HepG2 (cell line): ENCODE data around the gene ATP13A3. TPM values are rescaled to one million over a fixed set of nuclear protein-coding genes. Genes with fewer than 3 reads are reported as not detected.

Experiments used
- ATAC-seq: fragments of 200-7000 bp; cut with Tn5 transposase; 3 replicates; pipeline ENCODE4 v1.9.1; 2020; ENCODE audit warnings: mild to moderate bottlenecking, moderate library complexity
- BruUV-seq: library from RNA; stranded (reverse); fragments of 400-500 nt; replicated peaks from 2 replicates; lab custom pipeline; 2021; lab: Mats Ljungman, UMichigan
- CTCF ChIA-PET: fragments of 300-600 bp; formaldehyde crosslinking; extraction: SDS; loops from one replicate; lab custom pipeline; 2021; ENCODE audit warnings: low total read pairs, inconsistent platforms, low intra/inter-chr PET ratio; lab: Yijun Ruan, JAX
- POLR2A ChIA-PET: fragments of 350-600 bp; sonication (Branson Sonifier 250); formaldehyde crosslinking; loops from one replicate; lab custom pipeline; 2020; ENCODE audit warnings: antibody characterized with exemption, inconsistent platforms; lab: Yijun Ruan, JAX
- DNase-seq: peaks from one replicate; pipeline ENCODE4 v3.0.0-alpha.2; 2015; ENCODE audit warnings: low spot score
- FAIRE-seq: peaks from 3 replicates; lab custom pipeline; 2011; peaks lifted over from hg19 to GRCh38; lab: Jason Lieb, UNC
- H2AFZ ChIP-seq: one replicate; pipeline ENCODE4 v1.6.1; 2011; ENCODE audit warnings: low read length, inconsistent platforms
- H3K27ac ChIP-seq: fragments of 300-600 bp; 3 replicates; pipeline ENCODE4 v1.8.0; 2011; ENCODE audit warnings: mixed run types, mild to moderate bottlenecking, mixed read lengths, low read length, inconsistent platforms; ENCODE audit not compliant: insufficient read depth; ENCODE audit errors: extremely low read length
- H3K27me3 ChIP-seq, 2 experiments: fragments of 200-600 bp in 1 of 2; 2 replicates in 1 of 2; 3 replicates in 1 of 2; pipeline versions ENCODE4 v1.6.0 to v1.8.0; 2011; ENCODE audit warnings: low read length in 2 of 2, mild to moderate bottlenecking in 2 of 2, moderate library complexity in 2 of 2, inconsistent platforms in 1 of 2; ENCODE audit not compliant: insufficient read depth in 2 of 2, control insufficient read depth in 1 of 2
- H3K36me3 ChIP-seq, 2 experiments: fragments of 200-600 bp in 1 of 2; replicated peaks in 1 of 2; 2 replicates in 1 of 2; 3 replicates in 1 of 2; pipeline versions ENCODE4 v1.5.1 to v1.8.0; 2011; ENCODE audit warnings: low read length in 2 of 2, inconsistent platforms in 1 of 2; ENCODE audit not compliant: insufficient read depth in 2 of 2, control insufficient read depth in 1 of 2
- H3K4me1 ChIP-seq: 2 replicates; pipeline ENCODE4 v1.5.1; 2012; ENCODE audit warnings: low read length, inconsistent platforms; ENCODE audit not compliant: insufficient read depth
- H3K4me2 ChIP-seq: 2 replicates; pipeline ENCODE4 v1.6.0; 2011; ENCODE audit warnings: low read depth, low read length, inconsistent platforms
- H3K4me3 ChIP-seq, 3 experiments: fragments of 200-600 bp in 1 of 3; sonication (generic), shearing (Covaris generic) in 1 of 3; replicated peaks in 1 of 3; 2 replicates each; pipeline ENCODE4 v1.5.1; 2011 to 2016; ENCODE audit warnings: low read length in 3 of 3, inconsistent platforms in 2 of 3, low read depth in 2 of 3, mild to moderate bottlenecking in 2 of 3, control low read depth in 1 of 3, mixed read lengths in 1 of 3; ENCODE audit not compliant: insufficient read depth in 1 of 3
- H3K79me2 ChIP-seq: one replicate; pipeline ENCODE4 v1.6.1; 2011; ENCODE audit warnings: low read length, inconsistent platforms; ENCODE audit not compliant: insufficient read depth
- H3K9ac ChIP-seq: 2 replicates; pipeline ENCODE4 v1.6.0; 2011; ENCODE audit warnings: mild to moderate bottlenecking, low read depth, low read length, inconsistent platforms; ENCODE audit not compliant: insufficient read depth
- H3K9me3 ChIP-seq: 2 replicates; pipeline ENCODE4 v1.5.1; 2012; ENCODE audit warnings: mild to moderate bottlenecking, low read length
- H4K20me1 ChIP-seq: 2 replicates; pipeline ENCODE4 v1.6.0; 2011; ENCODE audit warnings: inconsistent platforms, mild to moderate bottlenecking, low read length, moderate library complexity; ENCODE audit not compliant: insufficient read depth
- JARID2 ChIP-seq: sonication (generic); formaldehyde crosslinking; IDR thresholded peaks from 2 replicates; pipeline ENCODE4 v1.8.1; 2023; ENCODE audit warnings: missing genetic modification reagents, inconsistent platforms; ENCODE audit not compliant: insufficient replicate concordance
- NKX3-1 ChIP-seq: sonication (generic); formaldehyde crosslinking; IDR thresholded peaks from 2 replicates; pipeline ENCODE4 v1.5.0; 2020; ENCODE audit warnings: missing genetic modification reagents
- RCOR2 ChIP-seq: IDR thresholded peaks from 2 replicates; pipeline ENCODE4 v1.6.1; 2016; ENCODE audit warnings: missing biosample characterization, missing genetic modification reagents
- TP53 ChIP-seq: sonication (generic); formaldehyde crosslinking; conservative IDR thresholded peaks from 2 replicates; pipeline ENCODE4 v1.4.0; 2020; ENCODE audit warnings: missing genetic modification reagents
- U2AF1 ChIP-seq: fragments of 200-400 bp; formaldehyde crosslinking; optimal IDR thresholded peaks from 2 replicates; pipeline ENCODE3; 2017; ENCODE audit warnings: mild to moderate bottlenecking, low read depth, low read length
- ZNF530 ChIP-seq: sonication (generic); formaldehyde crosslinking; IDR thresholded peaks from 2 replicates; pipeline ENCODE4 v1.5.0; 2020; ENCODE audit warnings: low read depth, mild to moderate bottlenecking, missing genetic modification reagents
- ZSCAN31 ChIP-seq: sonication (generic); formaldehyde crosslinking; IDR thresholded peaks from 2 replicates; pipeline ENCODE4 v1.5.0; 2020; ENCODE audit warnings: low read depth, mild to moderate bottlenecking, missing genetic modification reagents
- WGBS: methylation state at CpG from one replicate; pipeline ENCODE4 v1.1.6; 2017; ENCODE audit warnings: low lambda C conversion rate; 5-methylcytosine and 5-hydroxymethylcytosine counted together
- in situ Hi-C: cut with HindIII; loops from 2 replicates; pipeline ENCODE4 v1.10.0; 2017; ENCODE audit warnings: low pct_unique_long_range_greater_than_20kb; ENCODE audit not compliant: extremely low pct_ligation_motif_present
- intact Hi-C: fragments of 100-400 bp; cut with micrococcal nuclease; formaldehyde crosslinking; loops from one replicate; pipeline ENCODE4 v1.10.0; 2022; ENCODE audit not compliant: unreplicated experiment
- polyA plus RNA-seq, 8 experiments: library from polyadenylated mRNA; depleted of rRNA in 3 of 8; stranded (reverse) in 7 of 8; unstranded in 1 of 8; fragments of >200 nt; fragmentation: Illumina TruSeq in 4 of 8; extraction: Trizol in 4 of 8; gene quantifications; 2 replicates each; pipeline versions ENCODE4 v1.2.1 to v1.2.3, GENCODE V29; 2011 to 2016; ENCODE audit warnings: low read depth in 4 of 8, missing spikeins in 1 of 8, mixed read lengths in 1 of 8; ENCODE audit not compliant: insufficient read depth in 1 of 8
- total RNA-seq, 5 experiments: library from RNA; depleted of rRNA; stranded (reverse); fragments of >200 nt; fragmentation: Illumina TruSeq; extraction: Trizol; gene quantifications; 2 replicates each; pipeline ENCODE4 v1.2.3, GENCODE V29; 2016; ENCODE audit warnings: low read depth in 1 of 5
- TF ChIP-seq, protein P1 (sequence below), 2 experiments: sonication (generic) in 1 of 2; formaldehyde crosslinking in 1 of 2; IDR thresholded peaks; 2 replicates each; pipeline versions ENCODE4 v1.4.0 to v1.6.1; 2018 to 2020; ENCODE audit warnings: missing genetic modification reagents in 2 of 2, borderline replicate concordance in 1 of 2, low read depth in 1 of 2, mild to moderate bottlenecking in 1 of 2, missing biosample characterization in 1 of 2
- TF ChIP-seq, protein P2 (sequence below): sonication (generic); formaldehyde crosslinking; IDR thresholded peaks from 2 replicates; pipeline ENCODE4 v1.8.1; 2023; ENCODE audit warnings: mild to moderate bottlenecking, missing genetic modification reagents, borderline replicate concordance
- TF ChIP-seq, protein P3 (sequence below), 2 experiments: sonication (generic) in 1 of 2; formaldehyde crosslinking in 1 of 2; IDR thresholded peaks; 2 replicates each; pipeline versions ENCODE4 v1.4.0 to v1.6.1; 2016 to 2020; ENCODE audit warnings: borderline replicate concordance in 1 of 2, low read depth in 1 of 2, mild to moderate bottlenecking in 1 of 2, missing genetic modification reagents in 1 of 2

Gene ATP13A3
- total and polyA plus RNA-seq, 2 of the 13 experiments (the other 11 are each of a cell fraction or from before 2014, with no cell fraction given) = 44.9 to 80.8 TPM

DNA sequence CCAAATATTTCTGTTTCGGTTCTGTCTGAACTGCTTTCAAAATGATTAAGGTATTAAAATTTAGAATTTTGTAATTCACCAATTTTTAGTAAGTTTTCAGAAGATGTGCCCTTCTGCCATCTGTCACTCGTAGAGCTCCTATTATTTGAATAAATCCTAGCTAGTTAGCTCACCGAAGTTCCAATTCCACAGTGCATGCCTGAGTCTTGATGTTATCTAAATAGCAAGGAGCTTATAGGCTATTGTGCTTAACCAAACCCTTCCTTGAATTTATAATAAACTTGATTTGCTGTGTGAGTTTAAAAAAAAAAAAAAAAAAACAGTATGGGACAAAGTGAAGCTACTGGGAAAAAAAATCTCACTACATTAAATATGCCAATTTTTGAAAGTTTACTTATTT is 18.7 kb downstream of the ATP13A3 start:
- H3K9ac ChIP-seq = no peak overlapping the region
- H3K27ac ChIP-seq = no peak overlapping the region
- in situ Hi-C loops = no loop called here
- FAIRE-seq (no peak), ATAC-seq (no peak), DNase-seq (no peak)
- CTCF ChIA-PET = no interaction called here
- no peaks in the 10 kb centered on the region; a peak in 1 of 5 replicates for H3K36me3 ChIP-seq
- no peaks in the 10 kb centered on the region for H3K27me3 ChIP-seq
- POLR2A ChIA-PET = no interaction called here
- H4K20me1 ChIP-seq = peaks cover 47% of the 10 kb centered on the region
- BruUV-seq = no TSS peak
- intact Hi-C loops = no loop called here
- peaks cover 93% of the 10 kb centered on the region for H3K79me2 ChIP-seq
- H3K9me3 ChIP-seq = no peaks in the 10 kb centered on the region
- no peak overlapping the region for H2AFZ ChIP-seq
- no peak overlapping the region for H3K4me2 ChIP-seq
- H3K4me3 ChIP-seq = no peak overlapping the region
- no peak for TF ChIP-seq ZNF530 (CRISPR knock-in tag)
- TF ChIP-seq TP53 = no peak
- no peak for TF ChIP-seq RCOR2 (CRISPR knock-in tag)
- TF ChIP-seq NKX3-1 (CRISPR knock-in tag) = no peak
- TF ChIP-seq ZSCAN31 (CRISPR knock-in tag) = no peak
- TF ChIP-seq, protein P1, sequence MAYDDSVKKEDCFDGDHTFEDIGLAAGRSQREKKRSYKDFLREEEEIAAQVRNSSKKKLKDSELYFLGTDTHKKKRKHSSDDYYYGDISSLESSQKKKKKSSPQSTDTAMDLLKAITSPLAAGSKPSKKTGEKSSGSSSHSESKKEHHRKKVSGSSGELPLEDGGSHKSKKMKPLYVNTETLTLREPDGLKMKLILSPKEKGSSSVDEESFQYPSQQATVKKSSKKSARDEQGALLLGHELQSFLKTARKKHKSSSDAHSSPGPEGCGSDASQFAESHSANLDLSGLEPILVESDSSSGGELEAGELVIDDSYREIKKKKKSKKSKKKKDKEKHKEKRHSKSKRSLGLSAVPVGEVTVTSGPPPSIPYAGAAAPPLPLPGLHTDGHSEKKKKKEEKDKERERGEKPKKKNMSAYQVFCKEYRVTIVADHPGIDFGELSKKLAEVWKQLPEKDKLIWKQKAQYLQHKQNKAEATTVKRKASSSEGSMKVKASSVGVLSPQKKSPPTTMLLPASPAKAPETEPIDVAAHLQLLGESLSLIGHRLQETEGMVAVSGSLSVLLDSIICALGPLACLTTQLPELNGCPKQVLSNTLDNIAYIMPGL (CRISPR knock-in tag; IDR thresholded peaks at IDR 0.05; ENCODE audit: borderline replicate concordance in 1 of 2, low read depth in 1 of 2) = no peak
- TF ChIP-seq, all 625 proteins: peak for 0
- WGBS = 89% methylated on average over 3 of the region's 3 CpGs
- H3K4me1 ChIP-seq = peaks cover 36% of the 10 kb centered on the region

DNA sequence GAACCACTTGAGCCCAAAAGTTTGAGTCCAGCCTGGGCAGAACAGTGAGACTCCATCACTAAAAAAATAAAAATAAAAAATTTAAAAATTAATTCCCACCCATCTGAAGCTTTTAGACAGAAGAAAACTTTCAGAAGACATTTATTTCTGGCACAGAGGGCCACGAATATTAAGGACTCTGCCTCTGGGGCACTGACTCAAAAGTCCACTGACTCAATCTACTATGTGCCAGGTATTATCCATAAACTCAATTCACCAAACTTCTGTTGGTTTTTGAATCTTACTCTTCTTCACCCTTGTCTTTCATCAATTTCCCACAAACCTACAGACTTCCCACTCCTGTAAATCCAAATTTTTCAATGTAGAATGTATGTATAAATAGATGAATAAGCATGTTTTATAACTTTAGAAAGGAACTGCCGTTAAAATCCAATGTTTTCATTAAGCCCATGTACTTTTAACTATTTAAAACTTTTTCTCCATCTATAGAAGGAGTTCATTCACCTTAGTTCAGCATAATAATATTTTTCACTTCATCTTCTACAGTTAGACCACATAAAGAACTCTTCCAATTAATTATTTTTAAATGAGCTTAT is 19.9 kb downstream of the ATP13A3 start:
- peaks cover 93% of the 10 kb centered on the region for H3K79me2 ChIP-seq
- intact Hi-C loops = no loop called here
- H2AFZ ChIP-seq = no peak overlapping the region
- FAIRE-seq (no peak), ATAC-seq (no peak), DNase-seq (no peak)
- no peak overlapping the region for H3K4me2 ChIP-seq
- peaks cover 43% of the 10 kb centered on the region for H4K20me1 ChIP-seq
- no peak overlapping the region for H3K4me3 ChIP-seq
- H3K27me3 ChIP-seq = no peaks in the 10 kb centered on the region
- peaks cover 1 to 2% of the 10 kb centered on the region in 2 experiments; a peak in 1 of 5 replicates for H3K36me3 ChIP-seq
- in situ Hi-C loops = no loop called here
- CTCF ChIA-PET = no interaction called here
- H3K27ac ChIP-seq = no peak overlapping the region
- H3K9me3 ChIP-seq = no peaks in the 10 kb centered on the region
- H3K9ac ChIP-seq = no peak overlapping the region
- WGBS = 94% methylated on average over 2 of the region's 2 CpGs
- POLR2A ChIA-PET = no interaction called here
- H3K4me1 ChIP-seq = peaks cover 28% of the 10 kb centered on the region
- no TSS peak for BruUV-seq
- no peak for TF ChIP-seq U2AF1
- TF ChIP-seq, protein P2, sequence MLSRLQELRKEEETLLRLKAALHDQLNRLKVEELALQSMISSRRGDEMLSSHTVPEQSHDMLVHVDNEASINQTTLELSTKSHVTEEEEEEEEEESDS = no peak
- TF ChIP-seq JARID2 (CRISPR knock-in tag) = no peak
- TF ChIP-seq, protein P3, sequence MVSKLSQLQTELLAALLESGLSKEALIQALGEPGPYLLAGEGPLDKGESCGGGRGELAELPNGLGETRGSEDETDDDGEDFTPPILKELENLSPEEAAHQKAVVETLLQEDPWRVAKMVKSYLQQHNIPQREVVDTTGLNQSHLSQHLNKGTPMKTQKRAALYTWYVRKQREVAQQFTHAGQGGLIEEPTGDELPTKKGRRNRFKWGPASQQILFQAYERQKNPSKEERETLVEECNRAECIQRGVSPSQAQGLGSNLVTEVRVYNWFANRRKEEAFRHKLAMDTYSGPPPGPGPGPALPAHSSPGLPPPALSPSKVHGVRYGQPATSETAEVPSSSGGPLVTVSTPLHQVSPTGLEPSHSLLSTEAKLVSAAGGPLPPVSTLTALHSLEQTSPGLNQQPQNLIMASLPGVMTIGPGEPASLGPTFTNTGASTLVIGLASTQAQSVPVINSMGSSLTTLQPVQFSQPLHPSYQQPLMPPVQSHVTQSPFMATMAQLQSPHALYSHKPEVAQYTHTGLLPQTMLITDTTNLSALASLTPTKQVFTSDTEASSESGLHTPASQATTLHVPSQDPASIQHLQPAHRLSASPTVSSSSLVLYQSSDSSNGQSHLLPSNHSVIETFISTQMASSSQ (IDR thresholded peaks at IDR 0.05; ENCODE audit: low read depth) = no peak
- TF ChIP-seq, protein P3 (CRISPR knock-in tag; IDR thresholded peaks at IDR 0.05; ENCODE audit: borderline replicate concordance) = no peak
